ENCODE data around the gene CNTNAP5. TPM values are rescaled to one million over a fixed set of nuclear protein-coding genes. Genes with fewer than 3 reads are reported as not detected.

CNTNAP5 gene
- total RNA-seq, 2 experiments from 2014 or later: not detected

DNA sequence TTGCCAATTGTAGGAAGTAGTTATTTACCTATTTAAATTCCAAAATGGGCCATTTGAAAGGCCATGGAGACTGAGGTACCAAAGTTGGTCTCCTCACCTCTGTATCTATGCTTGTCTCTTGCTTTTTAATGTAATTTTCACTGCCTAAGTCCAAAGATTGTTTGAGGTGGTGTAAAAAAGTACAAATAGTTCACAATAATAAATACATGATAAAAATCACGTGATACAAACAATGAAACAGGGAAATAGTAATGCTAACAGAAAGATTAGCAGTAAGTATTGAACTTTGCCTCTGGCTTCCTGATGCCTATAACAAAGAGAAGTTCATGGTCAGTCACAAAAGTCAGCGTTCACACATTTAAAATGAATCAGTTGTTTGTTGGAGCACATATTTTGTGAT, 67.6 kb downstream of the CNTNAP5 start:
- H3K27ac Mint-ChIP-seq: no peak overlapping the region
- no peaks in the 10 kb centered on the region for H3K27me3 Mint-ChIP-seq
- ChIA-PET CTCF (no interaction called here), POLR2A (no interaction called here)
- intact Hi-C loops (cut with DNase I, micrococcal nuclease): no loop called here
- H3K27ac ChIP-seq (ENCODE audit: low read depth in 1 of 2, low read length in 2 of 2): no peak overlapping the region
- H3K4me1 ChIP-seq (ENCODE audit: insufficient read depth, low read length): no peaks in the 10 kb centered on the region
- H3K36me3 Mint-ChIP-seq (ENCODE audit: low read depth): no peaks in the 10 kb centered on the region
- H3K9me3 ChIP-seq (ENCODE audit: control insufficient read depth in 1 of 2, insufficient read depth in 1 of 2, low read length in 2 of 2): peaks cover 0 to 5% of the 10 kb centered on the region in 2 experiments
- H3K4me3 Mint-ChIP-seq: no peak overlapping the region
- TF ChIP-seq, protein P1, sequence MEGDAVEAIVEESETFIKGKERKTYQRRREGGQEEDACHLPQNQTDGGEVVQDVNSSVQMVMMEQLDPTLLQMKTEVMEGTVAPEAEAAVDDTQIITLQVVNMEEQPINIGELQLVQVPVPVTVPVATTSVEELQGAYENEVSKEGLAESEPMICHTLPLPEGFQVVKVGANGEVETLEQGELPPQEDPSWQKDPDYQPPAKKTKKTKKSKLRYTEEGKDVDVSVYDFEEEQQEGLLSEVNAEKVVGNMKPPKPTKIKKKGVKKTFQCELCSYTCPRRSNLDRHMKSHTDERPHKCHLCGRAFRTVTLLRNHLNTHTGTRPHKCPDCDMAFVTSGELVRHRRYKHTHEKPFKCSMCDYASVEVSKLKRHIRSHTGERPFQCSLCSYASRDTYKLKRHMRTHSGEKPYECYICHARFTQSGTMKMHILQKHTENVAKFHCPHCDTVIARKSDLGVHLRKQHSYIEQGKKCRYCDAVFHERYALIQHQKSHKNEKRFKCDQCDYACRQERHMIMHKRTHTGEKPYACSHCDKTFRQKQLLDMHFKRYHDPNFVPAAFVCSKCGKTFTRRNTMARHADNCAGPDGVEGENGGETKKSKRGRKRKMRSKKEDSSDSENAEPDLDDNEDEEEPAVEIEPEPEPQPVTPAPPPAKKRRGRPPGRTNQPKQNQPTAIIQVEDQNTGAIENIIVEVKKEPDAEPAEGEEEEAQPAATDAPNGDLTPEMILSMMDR (IDR thresholded peaks at IDR 0.05): no peak
- ATAC-seq (ENCODE audit: poor library complexity): no peak
- no peak overlapping the region for H3K4me3 ChIP-seq (ENCODE audit: low read length)
- H3K36me3 ChIP-seq (ENCODE audit: insufficient read depth, low read length): no peaks in the 10 kb centered on the region
- H3K9me3 Mint-ChIP-seq: peaks cover 8% of the 10 kb centered on the region
- no peaks in the 10 kb centered on the region for H3K27me3 ChIP-seq (ENCODE audit: control insufficient read depth in 1 of 2, insufficient read depth in 2 of 2, low read length in 2 of 2)
- H3K4me1 Mint-ChIP-seq (ENCODE audit: low read depth): no peaks in the 10 kb centered on the region
- DNase-seq: no peak

DNA sequence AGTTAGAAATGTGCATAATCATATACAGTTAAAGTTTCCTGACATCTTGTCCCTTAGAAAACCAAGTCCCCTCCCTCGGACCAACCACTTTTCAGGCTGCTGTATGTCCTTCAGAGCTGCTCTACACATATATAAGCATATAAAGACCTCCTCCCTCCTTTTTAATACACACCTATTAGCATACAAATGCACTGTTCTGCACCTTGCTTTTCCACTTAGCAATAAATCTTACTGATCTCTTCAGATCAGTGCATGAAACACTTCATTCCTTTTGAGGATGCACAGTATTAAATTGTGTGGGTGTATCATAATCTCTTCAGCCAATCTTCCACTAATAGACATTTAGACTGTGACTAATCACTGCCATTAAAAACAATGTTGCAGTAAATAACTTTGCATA, 79.8 kb downstream of the CNTNAP5 start:
- no peaks in the 10 kb centered on the region for H3K4me1 ChIP-seq (ENCODE audit: insufficient read depth, low read length)
- H3K27me3 Mint-ChIP-seq: no peaks in the 10 kb centered on the region
- H3K4me3 ChIP-seq (ENCODE audit: low read length): no peak overlapping the region
- peaks cover 1% of the 10 kb centered on the region for H3K9me3 Mint-ChIP-seq
- H3K27ac ChIP-seq (ENCODE audit: low read depth in 1 of 2, low read length in 2 of 2): no peak overlapping the region
- H3K4me1 Mint-ChIP-seq (ENCODE audit: low read depth): no peaks in the 10 kb centered on the region
- H3K4me3 Mint-ChIP-seq: no peak overlapping the region
- no peaks in the 10 kb centered on the region for H3K36me3 ChIP-seq (ENCODE audit: insufficient read depth, low read length)
- no peaks in the 10 kb centered on the region for H3K27me3 ChIP-seq (ENCODE audit: control insufficient read depth in 1 of 2, insufficient read depth in 2 of 2, low read length in 2 of 2)
- no peaks in the 10 kb centered on the region for H3K36me3 Mint-ChIP-seq (ENCODE audit: low read depth)
- CTCF ChIA-PET: no interaction called here
- H3K27ac Mint-ChIP-seq: no peak overlapping the region
- ATAC-seq (ENCODE audit: poor library complexity) (no peak), DNase-seq (no peak)
- POLR2A ChIA-PET: no interaction called here
- intact Hi-C loops (cut with DNase I, micrococcal nuclease): no loop called here
- TF ChIP-seq, protein P1 (IDR thresholded peaks at IDR 0.05): no peak
- peaks cover 0 to 8% of the 10 kb centered on the region in 2 experiments for H3K9me3 ChIP-seq (ENCODE audit: control insufficient read depth in 1 of 2, insufficient read depth in 1 of 2, low read length in 2 of 2)

DNA sequence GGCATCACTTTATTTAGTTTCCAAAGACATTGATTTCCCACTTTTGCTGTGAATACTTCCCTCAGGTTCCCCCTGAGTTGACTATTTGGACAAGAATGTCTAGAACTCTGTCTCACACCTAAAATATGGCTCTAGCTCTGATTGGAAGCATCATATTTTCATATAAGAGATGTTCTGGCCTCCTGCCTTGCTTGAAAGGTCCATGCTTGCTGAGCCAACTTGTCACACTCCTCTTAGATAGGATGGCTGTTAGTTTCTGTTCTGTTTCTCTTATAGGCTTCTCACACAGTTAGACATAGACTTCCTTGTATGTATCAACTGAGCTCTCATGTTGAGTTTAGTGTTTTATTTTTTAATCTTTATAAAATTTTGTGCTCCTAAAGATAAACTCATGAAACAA, 87.1 kb downstream of the CNTNAP5 start:
- Mint-ChIP-seq H3K27me3 (no peaks in the 10 kb centered on the region), H3K9me3 (no peaks in the 10 kb centered on the region), H3K36me3 (ENCODE audit: low read depth) (no peaks in the 10 kb centered on the region), H3K27ac (no peak overlapping the region), H3K4me3 (no peak overlapping the region), H3K4me1 (ENCODE audit: low read depth) (no peaks in the 10 kb centered on the region)
- ATAC-seq (ENCODE audit: poor library complexity): no peak
- no peaks in the 10 kb centered on the region for H3K27me3 ChIP-seq (ENCODE audit: control insufficient read depth in 1 of 2, insufficient read depth in 2 of 2, low read length in 2 of 2)
- H3K27ac ChIP-seq (ENCODE audit: low read depth in 1 of 2, low read length in 2 of 2): no peak overlapping the region
- intact Hi-C loops (cut with DNase I, micrococcal nuclease): no loop called here
- ChIA-PET POLR2A (no interaction called here), CTCF (no interaction called here)
- TF ChIP-seq, protein P1 (IDR thresholded peaks at IDR 0.05): no peak
- no peaks in the 10 kb centered on the region for H3K36me3 ChIP-seq (ENCODE audit: insufficient read depth, low read length)
- H3K9me3 ChIP-seq (ENCODE audit: control insufficient read depth in 1 of 2, insufficient read depth in 1 of 2, low read length in 2 of 2): peaks cover 0 to 8% of the 10 kb centered on the region in 2 experiments
- no peak overlapping the region for H3K4me3 ChIP-seq (ENCODE audit: low read length)
- DNase-seq: no peak
- H3K4me1 ChIP-seq (ENCODE audit: insufficient read depth, low read length): no peaks in the 10 kb centered on the region
